ENCODE data around the gene GTF2F2.

GTF2F2 gene

GRCh38 chr13:45119991-45120864, at the start of gene GTF2F2:
Gene GTF2F2 (plus strand): TSS chr13:45120510. CDS start chr13:45120656, 146 bp downstream.
- DNase-seq: peak in 55 of 56 donors; percentile 6 to 96 (median 82)

- no peak for DNase-seq
Observed at GRCh38 chr13:45073809-45074208, 46.5 kb upstream of the GTF2F2 start.

GRCh38 chr13:45074721-45075120, 45.6 kb upstream of the GTF2F2 start:
- no peak for DNase-seq

- DNase-seq: no peak
Observed at GRCh38 chr13:45078003-45078402, 42.3 kb upstream of the GTF2F2 start.

- DNase-seq: no peak
Observed at GRCh38 chr13:45082964-45083363, 37.3 kb upstream of the GTF2F2 start.

GRCh38 chr13:45084515-45084914, 35.8 kb upstream of the GTF2F2 start:
- DNase-seq: no peak

- no peak for DNase-seq
Observed at GRCh38 chr13:45086484-45086883, 33.8 kb upstream of the GTF2F2 start.

- DNase-seq: no peak
Observed at GRCh38 chr13:45092663-45093062, 27.6 kb upstream of the GTF2F2 start.

- DNase-seq: no peak
Observed at GRCh38 chr13:45100573-45101262, 19.6 kb upstream of the GTF2F2 start.

- DNase-seq: no peak
Observed at GRCh38 chr13:45101327-45102018, 18.8 kb upstream of the GTF2F2 start.

- peak in 38 of 56 donors; percentile 0 to 69 (median 30) for DNase-seq
Observed at GRCh38 chr13:45102136-45102507, 18.2 kb upstream of the GTF2F2 start.

- DNase-seq: no peak
Observed at GRCh38 chr13:45103449-45103848, 16.9 kb upstream of the GTF2F2 start.

GRCh38 chr13:45104261-45104660, 16.0 kb upstream of the GTF2F2 start:
- DNase-seq: peak in 4 of 56 donors; percentile 5 to 27 (median 14)

- no peak for DNase-seq
Observed at GRCh38 chr13:45105895-45106294, 14.4 kb upstream of the GTF2F2 start.

- DNase-seq: no peak
Observed at GRCh38 chr13:45107539-45107938, 12.8 kb upstream of the GTF2F2 start.

GRCh38 chr13:45108716-45109101, 11.6 kb upstream of the GTF2F2 start:
- DNase-seq: no peak

- no peak for DNase-seq
Observed at GRCh38 chr13:45109102-45109720, 11.1 kb upstream of the GTF2F2 start.

GRCh38 chr13:45113233-45114224, 6.8 kb upstream of the GTF2F2 start:
- no peak for DNase-seq

GRCh38 chr13:45119469-45119990, 780 bp upstream of the GTF2F2 start:
- peak in 19 of 56 donors; percentile 10 to 65 (median 37) for DNase-seq
